GM19452 (cell line): Measurements from ENCODE around the gene AQP2.

Experiments
- ATAC-seq: cut with Tn5 transposase; IDR thresholded peaks from one replicate; pipeline ENCODE4 v1.9.1; 2021; ENCODE audit not compliant: unreplicated experiment

The AQP2 gene

DNA sequence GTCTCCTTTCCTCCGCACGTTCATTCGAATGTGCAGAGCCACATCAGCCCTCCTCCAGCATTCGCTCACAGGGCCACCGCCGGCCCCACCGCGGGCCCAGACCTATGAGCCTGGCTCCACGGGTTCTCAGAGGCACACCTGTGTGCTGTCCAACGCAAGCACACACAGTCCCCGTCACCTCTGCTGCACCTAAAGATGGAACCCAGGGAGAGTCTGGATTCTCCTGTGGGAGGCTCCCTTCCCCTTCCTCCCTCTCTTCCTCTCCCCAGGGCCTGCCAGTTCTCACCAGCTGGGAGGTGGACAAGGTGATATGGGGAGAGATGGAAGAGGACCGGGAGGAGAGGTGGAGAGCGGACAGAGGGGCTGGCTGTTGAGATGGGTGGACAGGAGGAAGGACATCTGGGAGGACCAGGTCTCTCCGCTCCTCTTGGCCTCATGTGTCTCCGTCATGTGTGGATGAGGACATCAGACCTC, 17.3 kb downstream of the AQP2 start:
- ATAC-seq, result no peak

DNA sequence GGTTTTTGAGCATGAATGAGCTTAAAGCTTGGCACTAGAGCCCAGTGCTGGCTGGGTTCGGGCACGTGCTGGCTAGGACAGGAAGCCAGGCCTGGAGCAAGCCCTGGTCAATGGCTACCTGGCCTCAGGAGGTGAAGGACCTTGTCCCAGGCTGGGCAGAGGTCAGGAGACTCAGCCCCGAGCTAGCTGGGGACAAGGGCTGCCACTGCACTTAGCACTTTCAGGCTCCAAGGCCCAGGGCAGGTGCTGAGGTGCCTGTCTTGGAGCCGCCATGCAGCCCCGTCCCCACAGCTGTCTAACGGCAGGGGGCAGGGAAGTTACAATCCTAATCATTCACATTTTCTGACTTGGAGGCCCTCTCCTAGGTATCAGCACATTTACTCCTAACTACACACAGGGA, 17.9 kb downstream of the AQP2 start:
- no peak for ATAC-seq

DNA sequence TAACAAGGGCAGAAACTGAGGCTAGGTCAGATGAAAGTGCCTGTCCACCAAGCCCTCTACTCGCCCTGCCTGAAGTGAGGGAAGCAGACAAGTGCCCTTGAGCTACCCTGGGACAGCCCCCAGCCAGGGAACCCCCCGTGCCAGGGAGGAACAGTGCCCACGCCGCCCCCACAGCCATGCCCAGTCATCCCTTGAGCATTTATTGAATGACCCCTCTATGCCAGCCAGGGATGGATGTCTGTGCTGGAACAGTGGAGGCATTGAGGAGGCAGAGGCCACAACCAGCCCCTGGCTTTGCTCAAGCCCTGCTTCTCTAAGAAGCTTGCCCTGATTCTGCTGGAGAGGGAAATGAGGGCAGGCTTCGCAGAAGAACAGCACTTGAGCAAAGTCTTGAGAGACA, 18.5 kb downstream of the AQP2 start:
- no peak for ATAC-seq

DNA sequence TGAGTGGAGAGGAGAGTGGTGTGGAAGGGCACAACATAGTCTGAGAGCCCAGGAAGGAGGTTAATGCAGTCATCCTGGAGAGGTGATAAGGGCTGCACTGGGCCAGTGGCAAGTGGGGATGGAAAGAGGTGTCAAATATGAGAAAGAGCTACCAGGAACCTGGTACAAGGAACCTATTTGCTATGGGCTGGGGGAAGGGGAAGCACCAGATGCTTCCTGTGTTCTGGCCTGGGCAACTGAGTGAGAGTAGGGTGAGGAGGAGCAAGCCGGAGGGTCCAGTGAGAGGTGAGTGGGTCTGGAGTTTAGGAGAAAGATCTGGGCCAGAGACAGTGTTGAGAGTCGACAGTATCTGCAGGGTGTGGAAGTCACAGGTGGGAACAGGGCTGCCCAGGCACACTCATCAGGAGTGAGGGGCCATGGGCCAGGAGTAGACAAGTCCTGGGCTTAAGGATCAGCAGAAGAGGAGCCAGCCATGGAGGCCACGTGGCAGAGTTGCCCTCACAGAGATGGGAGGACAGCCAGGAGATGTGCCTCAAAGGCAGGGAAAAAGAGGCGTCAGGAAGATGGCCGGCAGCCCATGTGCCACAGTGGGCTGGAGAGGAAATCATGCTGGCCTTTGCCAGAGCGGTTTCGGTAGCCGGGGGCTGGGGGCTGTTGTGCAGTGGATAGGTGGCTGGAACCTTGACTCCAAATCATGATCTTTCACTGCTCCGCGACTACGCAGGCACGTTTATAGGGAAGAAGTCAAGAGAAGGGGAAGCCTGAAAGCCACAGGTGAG, 19.3 kb downstream of the AQP2 start:
- no peak for ATAC-seq

DNA sequence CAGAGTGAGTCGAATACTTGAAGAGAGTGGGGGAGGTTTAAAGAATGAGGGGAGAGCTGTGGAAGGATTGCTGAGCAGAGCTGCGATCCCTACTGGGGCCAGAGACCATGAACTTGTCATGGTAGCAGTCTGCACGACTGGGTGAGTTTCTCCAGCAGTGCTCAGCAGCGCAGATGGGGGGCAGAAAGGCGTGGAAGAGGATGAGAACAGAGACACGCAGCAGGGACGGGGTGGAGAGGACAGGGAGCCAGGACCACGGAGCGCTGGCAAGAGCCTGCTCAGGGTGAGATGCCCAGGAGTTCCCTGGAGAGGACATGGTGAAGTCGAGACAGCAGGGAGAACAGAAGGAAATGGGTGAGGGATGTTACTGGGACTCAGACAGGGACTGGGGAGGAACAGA, 20.1 kb downstream of the AQP2 start:
- no peak for ATAC-seq

DNA sequence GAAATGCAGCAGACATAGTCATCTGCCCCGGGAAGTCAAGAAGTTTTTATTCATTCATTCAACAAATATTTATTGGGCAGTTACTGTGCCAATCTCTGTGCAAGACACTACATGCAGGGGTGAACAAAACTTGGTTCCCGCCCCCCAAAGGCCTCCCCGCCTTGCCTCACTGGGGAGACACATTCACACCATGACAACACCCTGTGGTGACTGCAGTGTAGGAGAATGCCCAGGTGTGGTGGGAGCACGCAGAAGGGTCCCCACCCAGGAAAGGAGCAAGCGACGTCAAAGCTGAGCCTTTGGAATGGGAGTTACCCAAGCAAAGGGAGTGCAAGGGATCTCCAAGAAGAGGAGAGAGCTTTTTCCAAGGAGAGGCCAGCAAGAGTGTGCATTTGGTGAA, 20.6 kb downstream of the AQP2 start:
- ATAC-seq, result no peak

DNA sequence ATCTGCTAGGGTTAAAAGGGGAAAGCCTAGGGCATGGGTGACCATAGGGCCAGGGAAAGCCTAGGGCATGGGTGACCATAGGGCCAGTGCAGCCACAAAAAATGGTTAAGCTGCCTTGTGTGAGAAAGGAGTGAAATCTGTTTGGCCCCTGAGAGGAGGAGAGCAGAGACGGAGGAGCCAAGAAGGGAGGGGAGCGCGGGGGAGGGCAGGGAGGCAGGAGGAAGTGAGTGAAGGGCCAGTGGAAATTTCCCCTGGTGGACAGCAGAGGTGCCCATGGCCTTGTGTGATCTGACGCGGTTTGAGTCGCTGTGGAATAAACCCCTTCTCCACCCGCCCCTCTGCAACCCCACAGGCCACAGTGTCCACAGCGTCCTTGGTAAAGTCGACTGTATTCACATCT, 21.6 kb downstream of the AQP2 start:
- ATAC-seq, result no peak

DNA sequence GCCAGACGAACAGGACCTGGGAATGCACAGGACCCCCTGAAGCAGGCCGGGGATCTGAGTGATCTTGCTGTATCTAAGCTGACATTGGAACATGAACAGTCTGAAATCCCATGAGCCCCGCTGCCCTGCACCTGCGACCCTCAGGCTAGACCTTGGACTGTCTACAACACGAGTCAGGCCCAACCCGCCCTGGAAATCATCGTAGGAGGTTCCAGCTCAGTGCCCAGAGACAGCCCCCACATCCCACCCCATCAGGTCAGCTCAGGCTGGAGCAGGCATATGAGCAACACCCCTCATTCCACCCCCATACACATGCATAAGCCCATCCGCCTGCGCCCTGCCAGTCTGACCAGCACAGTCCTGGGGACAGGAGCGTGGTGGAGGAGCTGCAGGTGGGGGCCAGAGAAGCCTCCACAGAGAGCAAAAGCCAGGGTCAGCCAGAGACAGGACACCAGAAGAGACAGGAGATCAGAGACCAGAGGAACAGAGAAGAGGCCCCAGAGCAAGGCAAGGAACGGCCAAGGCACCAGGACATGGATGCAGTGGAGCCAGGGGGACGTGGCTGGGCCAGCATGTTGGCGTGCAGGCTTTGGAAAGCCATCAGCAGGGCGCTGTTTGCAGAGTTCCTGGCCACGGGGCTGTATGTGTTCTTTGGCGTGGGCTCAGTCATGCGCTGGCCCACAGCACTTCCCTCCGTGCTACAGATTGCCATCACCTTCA, 22.3 kb downstream of the AQP2 start, which contains the start of gene AQP6:
TSS of gene AQP6 (plus strand) at position 307 of the 720 bp plus-strand sequence. CDS start at position 534, 227 bp downstream.
- no peak for ATAC-seq

DNA sequence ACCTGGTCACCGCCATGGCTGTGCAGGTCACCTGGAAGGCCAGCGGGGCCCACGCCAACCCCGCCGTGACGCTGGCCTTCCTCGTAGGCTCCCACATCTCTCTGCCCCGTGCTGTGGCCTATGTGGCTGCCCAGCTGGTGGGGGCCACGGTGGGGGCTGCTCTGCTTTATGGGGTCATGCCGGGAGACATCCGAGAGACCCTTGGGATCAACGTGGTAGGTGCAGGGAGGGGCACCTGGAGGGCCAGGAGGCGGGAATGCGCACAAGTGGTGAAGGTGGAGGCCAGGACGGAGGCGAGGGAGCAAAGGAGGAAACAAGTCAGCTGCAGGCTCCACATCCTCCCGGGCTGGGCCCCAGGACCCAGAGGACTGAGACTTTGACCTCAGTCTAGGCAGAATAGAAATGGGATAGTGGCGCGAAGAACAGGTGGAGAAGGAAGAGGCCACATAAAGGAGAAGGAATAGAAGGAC, 22.9 kb downstream of the AQP2 start:
- ATAC-seq, result no peak

DNA sequence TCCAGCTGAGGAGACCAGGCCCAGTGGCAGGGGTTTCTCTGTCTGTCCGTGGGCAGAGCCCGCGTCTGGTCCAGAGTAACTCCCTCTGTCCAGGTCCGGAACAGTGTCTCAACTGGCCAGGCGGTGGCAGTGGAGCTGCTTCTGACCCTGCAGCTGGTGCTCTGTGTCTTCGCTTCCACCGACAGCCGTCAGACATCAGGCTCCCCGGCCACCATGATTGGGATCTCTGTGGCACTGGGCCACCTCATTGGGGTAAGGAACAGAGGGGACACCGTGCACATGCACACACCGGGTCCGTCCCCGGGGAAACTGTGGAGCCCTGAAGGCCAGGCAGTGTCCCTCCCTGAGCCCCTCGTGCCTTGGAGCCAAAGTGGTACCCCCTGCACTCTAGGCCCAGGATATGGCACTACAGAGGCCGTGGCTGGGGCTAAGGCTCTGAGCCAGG, 23.7 kb downstream of the AQP2 start:
- ATAC-seq, result no peak

DNA sequence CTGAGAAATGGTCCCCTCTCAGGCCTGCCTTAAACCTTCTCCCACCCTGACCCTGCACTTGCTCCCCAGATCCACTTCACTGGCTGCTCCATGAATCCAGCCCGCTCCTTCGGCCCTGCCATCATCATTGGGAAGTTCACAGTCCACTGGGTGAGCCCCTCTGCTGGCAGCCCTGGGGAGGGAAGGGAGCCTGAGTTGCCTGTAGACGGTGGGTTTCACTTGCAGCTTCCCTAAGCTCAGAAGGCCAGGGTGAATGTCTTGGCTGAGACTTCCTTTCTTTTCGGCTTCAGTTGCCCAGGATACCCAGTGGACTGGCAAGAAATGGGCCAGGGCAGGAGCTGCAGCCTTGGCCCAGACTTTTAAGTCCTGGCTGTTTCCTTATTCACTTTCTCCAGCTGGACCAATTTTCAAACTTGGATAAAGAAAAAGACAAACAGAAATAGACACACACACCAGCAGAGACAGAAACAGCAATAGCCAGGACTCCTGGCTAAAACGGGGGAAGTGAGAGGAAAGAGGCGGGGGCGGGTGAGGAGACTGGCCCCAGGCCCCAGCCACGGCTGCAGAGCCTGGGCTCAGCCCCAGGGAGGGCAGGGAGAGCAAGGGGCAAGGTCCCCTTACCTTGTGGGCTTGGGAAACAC, 24.3 kb downstream of the AQP2 start:
- ATAC-seq, result no peak

DNA sequence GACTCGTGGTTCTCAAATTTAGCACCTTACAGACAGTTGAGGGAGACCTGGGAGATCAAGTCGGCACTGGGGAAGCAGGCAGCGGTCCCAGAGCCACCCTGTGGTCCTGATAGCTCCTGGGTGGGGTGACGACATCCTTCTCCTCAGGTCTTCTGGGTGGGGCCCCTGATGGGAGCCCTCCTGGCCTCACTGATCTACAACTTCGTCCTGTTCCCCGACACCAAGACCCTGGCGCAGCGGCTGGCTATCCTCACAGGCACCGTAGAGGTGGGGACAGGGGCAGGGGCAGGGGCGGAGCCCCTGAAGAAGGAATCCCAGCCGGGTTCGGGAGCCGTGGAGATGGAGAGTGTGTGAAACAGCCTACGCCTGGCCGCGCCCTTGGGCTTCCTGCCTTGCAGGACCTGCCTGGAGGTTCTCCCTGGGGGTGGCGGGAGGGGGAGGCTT, 24.8 kb downstream of the AQP2 start:
- no peak for ATAC-seq

DNA sequence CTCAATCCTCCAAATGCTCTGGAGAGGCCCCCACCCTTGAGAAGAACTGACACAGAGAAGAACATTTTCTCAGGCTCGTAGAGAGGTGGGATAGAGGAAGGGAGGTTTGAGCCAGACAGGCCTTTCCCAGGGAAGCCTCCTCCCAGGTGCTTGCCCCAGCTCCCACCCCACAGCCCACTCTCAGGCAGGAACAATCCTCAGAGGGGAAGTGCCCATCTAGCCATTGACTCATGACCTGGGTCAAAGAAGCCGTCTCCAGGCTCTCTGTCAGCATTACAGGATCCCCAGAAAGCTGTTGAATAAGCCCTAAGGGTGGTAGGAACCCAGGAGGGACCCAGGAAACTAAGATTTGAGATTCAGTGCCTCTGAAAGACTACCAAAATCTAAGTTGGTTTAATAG, 26.0 kb downstream of the AQP2 start:
- no peak for ATAC-seq

DNA sequence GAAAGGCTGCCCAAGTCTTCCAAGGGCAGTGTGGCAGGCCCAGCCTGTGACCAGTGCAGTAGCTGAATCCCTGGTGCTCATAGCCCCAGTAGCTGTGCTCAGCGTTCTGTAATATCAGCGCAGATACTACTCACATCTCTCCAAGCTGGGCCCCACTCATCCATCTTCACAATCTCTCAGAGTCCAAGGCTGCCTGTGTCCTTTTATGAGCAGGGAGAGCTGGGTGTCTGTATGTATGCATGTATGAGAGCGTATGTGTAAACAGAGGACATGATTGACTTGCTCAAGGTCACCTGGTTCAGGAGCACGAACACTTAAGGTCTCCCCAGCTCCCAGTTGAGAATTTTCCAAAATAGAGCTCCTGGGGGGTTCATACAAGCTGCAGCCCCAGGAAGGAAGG, 27.6 kb downstream of the AQP2 start:
- ATAC-seq, result no peak

DNA sequence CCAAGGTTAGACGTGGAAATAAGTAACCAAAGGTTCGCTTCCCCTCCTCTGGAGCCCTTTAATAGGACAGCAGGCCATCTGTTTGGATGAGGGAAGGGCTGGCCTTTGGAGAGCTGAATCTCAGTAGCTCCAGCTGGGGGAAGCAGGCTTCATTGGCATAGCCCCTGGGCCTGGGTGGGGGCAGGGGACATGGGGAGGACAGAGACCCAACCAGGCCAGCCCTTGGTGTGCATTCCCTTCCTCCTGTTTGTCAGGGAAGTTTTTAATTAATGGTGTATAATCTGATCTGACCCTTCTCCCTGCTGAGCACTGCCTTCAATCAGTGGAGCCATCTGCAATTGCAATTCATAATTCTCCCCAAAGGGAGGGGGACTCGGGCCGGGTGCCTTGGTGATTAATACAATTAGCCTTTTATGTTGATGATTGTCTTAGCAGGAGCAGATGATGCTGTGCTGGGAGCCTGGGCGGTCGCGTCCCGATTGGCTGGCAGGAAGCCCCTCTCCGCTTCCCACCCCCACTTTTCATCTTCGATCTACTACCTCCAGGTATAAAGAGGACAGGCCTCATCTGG, 28.6 kb downstream of the AQP2 start:
- ATAC-seq, result no peak

DNA sequence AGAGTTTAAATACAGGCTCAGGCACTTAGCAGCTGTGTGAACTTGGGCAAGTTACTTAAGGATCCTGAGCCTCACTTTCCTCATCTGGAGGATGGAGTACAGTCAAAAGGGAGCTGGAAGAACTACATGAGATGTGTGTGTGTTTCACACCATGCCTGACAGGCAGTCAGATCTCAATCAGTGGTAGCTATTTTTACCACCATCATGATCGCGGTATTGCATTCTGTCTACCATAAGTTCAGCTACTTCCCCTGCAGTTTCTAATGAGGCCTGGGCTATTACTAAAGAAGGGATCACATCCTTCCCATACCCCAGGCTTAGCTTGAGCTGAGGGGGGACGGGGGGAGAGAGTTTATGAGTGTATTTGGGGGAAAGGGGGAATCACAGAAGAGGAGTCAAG, 29.3 kb downstream of the AQP2 start:
- ATAC-seq, result no peak

DNA sequence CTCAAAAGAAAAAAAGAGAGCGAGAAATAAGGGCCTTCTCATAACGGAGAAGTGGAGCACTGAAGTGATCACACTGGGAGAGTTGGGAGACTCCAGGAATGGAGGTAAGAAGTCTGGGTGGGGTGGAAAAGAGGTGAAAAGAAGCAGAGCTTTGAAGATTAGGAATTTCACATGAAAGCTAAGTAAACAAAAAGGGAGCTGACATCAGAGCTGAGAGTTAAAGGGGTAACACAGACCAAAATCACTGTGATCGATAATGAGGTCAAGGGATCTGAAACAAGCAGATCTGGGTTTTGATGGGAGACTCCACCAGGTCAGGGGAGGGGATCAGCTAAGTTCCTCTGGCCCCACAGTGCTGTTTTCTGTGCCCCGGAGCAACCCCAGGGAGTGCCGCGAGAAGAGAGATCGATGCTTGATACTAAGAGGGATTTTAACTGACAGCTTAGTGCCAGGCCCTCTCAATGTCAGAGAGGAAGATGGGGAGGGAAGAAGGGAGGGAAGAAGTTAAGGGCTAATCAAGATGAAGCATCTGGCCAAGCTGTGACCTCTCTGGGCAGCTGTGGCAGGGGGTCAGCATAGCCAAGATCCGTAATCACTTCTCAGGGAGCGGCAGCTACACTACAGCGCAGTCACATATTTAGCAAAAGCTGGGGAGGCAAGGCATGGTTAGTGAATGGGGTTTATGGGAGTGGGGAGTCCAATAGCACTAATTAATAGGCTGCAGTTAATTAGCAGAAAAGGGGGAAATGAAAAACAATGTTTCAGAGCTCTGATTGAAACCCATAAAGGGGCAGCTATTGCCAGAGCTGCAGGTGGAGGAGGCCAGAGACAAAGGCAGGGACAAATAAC, 30.2 kb downstream of the AQP2 start:
- no peak for ATAC-seq

DNA sequence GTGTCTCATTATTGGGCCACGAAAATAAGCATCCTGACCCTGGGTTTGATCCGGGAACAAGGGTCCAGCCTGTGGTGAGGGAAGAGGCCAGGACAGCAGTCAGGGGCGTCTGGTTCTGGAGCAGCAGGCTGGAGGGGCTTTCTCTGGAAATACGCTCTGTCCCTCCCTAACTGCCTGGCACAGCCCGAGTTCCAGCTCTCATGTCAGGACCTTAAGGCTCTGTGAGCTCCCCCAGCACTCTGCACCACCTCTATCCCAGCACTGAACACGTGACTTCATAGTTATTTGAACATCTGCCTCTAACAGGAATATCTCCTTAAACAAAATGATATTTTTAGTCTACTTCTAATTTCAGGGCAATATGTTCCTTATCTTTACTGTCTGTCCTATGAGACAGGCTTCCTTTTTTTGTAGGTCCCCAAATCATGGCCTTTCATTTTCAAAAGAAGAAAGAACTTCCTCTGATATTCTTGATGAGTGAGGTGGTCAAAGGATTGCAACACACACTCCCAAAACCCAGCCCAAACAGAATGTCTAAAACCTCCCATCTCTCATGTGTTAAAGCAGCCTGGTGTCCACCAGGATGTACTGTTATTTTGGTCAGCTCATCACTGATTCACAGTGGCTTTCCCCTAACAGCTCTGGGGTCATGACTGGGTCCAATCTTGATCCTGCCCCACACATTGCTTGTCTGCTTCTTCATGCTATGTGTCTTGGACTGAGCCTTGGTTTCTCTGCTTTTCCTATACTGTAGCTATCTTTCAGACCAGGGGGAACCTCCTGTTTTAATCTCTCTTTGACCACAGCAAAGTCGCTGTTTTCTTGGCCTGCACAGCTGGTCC, 31.9 kb downstream of the AQP2 start:
- no peak for ATAC-seq

DNA sequence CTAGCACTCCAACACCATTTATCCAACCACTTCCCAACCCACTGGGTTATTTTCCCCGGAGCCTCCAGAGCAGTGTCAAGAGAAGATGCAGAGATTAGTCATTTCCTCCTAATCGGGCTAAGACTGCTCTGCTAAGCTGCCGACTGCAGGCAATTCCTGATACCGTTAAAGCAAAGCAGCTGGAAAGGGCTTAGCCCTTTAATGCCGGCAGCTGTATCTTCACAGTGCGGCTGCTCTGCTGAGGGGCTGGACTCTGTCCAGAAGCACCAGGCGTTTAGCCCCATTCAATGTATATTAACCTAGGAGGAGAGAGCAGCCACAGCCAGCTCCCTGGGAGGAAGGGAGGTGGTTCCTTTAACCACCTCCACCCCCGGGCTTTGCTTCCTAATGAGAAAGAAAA, 33.4 kb downstream of the AQP2 start:
- no peak for ATAC-seq
